ENCODE results near the gene FPGS. TPM values are rescaled to one million over a fixed set of nuclear protein-coding genes. Genes with fewer than 3 reads are reported as not detected.

Gene FPGS
- total RNA-seq, 1 experiment from 2014 or later = 70.6 TPM

DNA sequence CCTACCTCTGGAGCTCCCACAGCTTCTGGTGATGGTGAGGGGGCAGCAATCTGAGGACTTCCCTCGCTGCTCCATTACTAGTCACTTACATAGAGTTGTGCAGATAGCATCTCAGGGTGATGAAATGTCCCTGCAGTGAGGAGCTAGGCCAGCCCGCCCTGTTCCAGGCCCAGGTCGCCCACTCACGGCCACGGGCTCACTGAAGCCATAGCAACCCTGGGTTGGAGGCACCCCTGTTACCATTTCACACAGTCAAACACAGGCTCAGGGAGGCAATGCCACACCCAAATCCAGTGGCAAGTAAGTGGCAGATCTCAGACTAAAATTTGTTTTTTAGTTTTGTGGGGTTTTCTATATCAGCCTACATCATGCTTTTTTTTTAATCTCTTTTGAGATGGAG is 43.8 kb upstream of the FPGS start:
- no peaks in the 10 kb centered on the region for H3K9me2 ChIP-seq (ENCODE audit: insufficient read depth)
- intact Hi-C loops (cut with micrococcal nuclease) = no loop called here
- no peak overlapping the region for H3K4me2 ChIP-seq (ENCODE audit: low read length)
- DNase-seq (ENCODE audit: low read depth, low spot score) (no peak), ATAC-seq (no peak)
- H3K9me3 ChIP-seq (ENCODE audit: control insufficient read depth in 1 of 2, insufficient read depth in 1 of 2, low read depth in 1 of 2, low read length in 2 of 2) = no peaks in the 10 kb centered on the region
- no peak overlapping the region for H3K27ac ChIP-seq (ENCODE audit: low read depth, low read length)
- no TSS peak for BruUV-seq (replicated peaks)
- no peaks in the 10 kb centered on the region for H3K36me3 ChIP-seq (ENCODE audit: control insufficient read depth in 1 of 2, insufficient read depth in 2 of 2, low read length in 2 of 2)
- no peak for TF ChIP-seq TCF7L2 (IDR thresholded peaks at IDR 0.05; ENCODE audit: borderline replicate concordance, extremely low read depth, insufficient read depth, insufficient read length)
- TF ChIP-seq ZFX (IDR thresholded peaks at IDR 0.05) = no peak
- TF ChIP-seq POLR2AphosphoS5 (IDR thresholded peaks at IDR 0.05; ENCODE audit: low read depth, low read length) = no peak
- no peak for TF ChIP-seq JUND (IDR thresholded peaks at IDR 0.05)
- TF ChIP-seq FOSL1 (IDR thresholded peaks at IDR 0.05; ENCODE audit: low read depth) = no peak
- TF ChIP-seq, protein P1, sequence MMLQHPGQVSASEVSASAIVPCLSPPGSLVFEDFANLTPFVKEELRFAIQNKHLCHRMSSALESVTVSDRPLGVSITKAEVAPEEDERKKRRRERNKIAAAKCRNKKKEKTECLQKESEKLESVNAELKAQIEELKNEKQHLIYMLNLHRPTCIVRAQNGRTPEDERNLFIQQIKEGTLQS (IDR thresholded peaks at IDR 0.05) = no peak
- TF ChIP-seq CTCF (IDR thresholded peaks at IDR 0.05 in 2 of 3, conservative IDR thresholded peaks at IDR 0.05 in 1 of 3; ENCODE audit: borderline replicate concordance in 1 of 3, insufficient read depth in 1 of 3, low read depth in 2 of 3, low read length in 2 of 3) = no peak
- TF ChIP-seq EZH2 (IDR thresholded peaks at IDR 0.05) = no peak
- no peak for TF ChIP-seq ELF1 (IDR thresholded peaks at IDR 0.05; ENCODE audit: borderline replicate concordance, low read depth)
- ChIA-PET CTCF (interaction anchor here (1.1 kb wide), 1 partner anchor 24 kb away, joined by 3 read pairs; the partner anchor contains the start of gene TOR2A), POLR2A (no interaction called here), RAD21 (ENCODE audit: low non-redundant PET in 1 of 2, low total read pairs in 2 of 2, uncharacterized antibody in 2 of 2, unreplicated experiment in 2 of 2) (no interaction called here)
- H3K27me3 ChIP-seq (ENCODE audit: insufficient read depth, low read length) = no peaks in the 10 kb centered on the region; the same call in 1 of the 2 replicates
- no peaks in the 10 kb centered on the region for H4K20me1 ChIP-seq (ENCODE audit: insufficient read depth)
- H3K4me1 ChIP-seq (ENCODE audit: control insufficient read depth in 1 of 2, insufficient read depth in 2 of 2, low read length in 2 of 2) = no peaks in the 10 kb centered on the region
- H3K4me3 ChIP-seq (replicated peaks in 1 of 2; ENCODE audit: low read depth in 1 of 2, low read length in 2 of 2) = no peak overlapping the region
- no peaks in the 10 kb centered on the region for H3K79me2 ChIP-seq (ENCODE audit: insufficient read depth, low read length)
- H3K9ac ChIP-seq (ENCODE audit: low read length) = no peak overlapping the region
- no peak overlapping the region for H2AFZ ChIP-seq (ENCODE audit: low read depth, low read length, poor library complexity, severe bottlenecking)
